Epithelial cell of proximal tubule (primary cell): ENCODE results near the gene RASSF4. TPM values are rescaled to one million over a fixed set of nuclear protein-coding genes. Genes with fewer than 3 reads are reported as not detected.

ENCODE experiments used
- DNase-seq: peaks from one replicate; pipeline ENCODE4 v3.0.0-alpha.2; 2011; ENCODE audit warnings: low read depth
- H3K4me3 ChIP-seq: 2 replicates; pipeline ENCODE4 v1.5.1; 2011; ENCODE audit warnings: low read depth, mild to moderate bottlenecking, low read length
- CTCF ChIP-seq: conservative IDR thresholded peaks from 2 replicates; pipeline ENCODE4 v1.5.1; 2012; ENCODE audit warnings: low read depth, mild to moderate bottlenecking, low read length
- total RNA-seq: library from RNA; depleted of rRNA; stranded (reverse); fragments of >200 nt; gene quantifications from 2 replicates; pipeline ENCODE4 v1.2.3, GENCODE V29; 2015

The RASSF4 gene
- total RNA-seq, 1 donor from 2014 or later = 23.1 TPM

- no peak for DNase-seq
- no peak for TF ChIP-seq CTCF
- no peak overlapping the region for H3K4me3 ChIP-seq
Measured at GRCh38 chr10:44914891-44915290, 44.7 kb upstream of the RASSF4 start.

DNA sequence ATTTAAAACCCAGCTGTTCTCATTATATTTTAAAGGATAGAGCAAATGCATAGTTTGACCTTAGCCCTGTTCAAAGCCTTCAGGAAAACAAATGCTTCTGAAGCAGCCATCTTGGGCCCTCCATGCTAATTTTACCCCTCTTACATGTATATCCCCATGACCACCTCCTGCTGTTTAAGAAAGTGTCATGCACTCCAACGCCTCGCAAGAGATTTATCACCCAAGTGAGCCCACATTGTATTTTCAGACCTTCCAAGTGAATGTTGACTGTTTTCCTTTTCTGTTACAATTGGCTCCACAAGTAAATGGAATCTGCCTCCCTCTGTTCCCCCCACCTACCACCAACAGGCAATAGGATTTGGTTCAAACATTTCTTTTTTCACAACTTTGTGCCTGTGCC, 43.2 kb upstream of the RASSF4 start:
- H3K4me3 ChIP-seq = no peak overlapping the region

GRCh38 chr10:44917848-44918247, 41.8 kb upstream of the RASSF4 start:
- no peak for DNase-seq
- no peak for TF ChIP-seq CTCF
- H3K4me3 ChIP-seq = no peak overlapping the region

More for the DNA sequence above, 43.2 kb upstream of the RASSF4 start:
- TF ChIP-seq CTCF = no peak
- no peak for DNase-seq

- TF ChIP-seq CTCF = no peak
- H3K4me3 ChIP-seq = no peak overlapping the region
- no peak for DNase-seq
Measured at GRCh38 chr10:44920252-44920651, 39.4 kb upstream of the RASSF4 start.

DNA sequence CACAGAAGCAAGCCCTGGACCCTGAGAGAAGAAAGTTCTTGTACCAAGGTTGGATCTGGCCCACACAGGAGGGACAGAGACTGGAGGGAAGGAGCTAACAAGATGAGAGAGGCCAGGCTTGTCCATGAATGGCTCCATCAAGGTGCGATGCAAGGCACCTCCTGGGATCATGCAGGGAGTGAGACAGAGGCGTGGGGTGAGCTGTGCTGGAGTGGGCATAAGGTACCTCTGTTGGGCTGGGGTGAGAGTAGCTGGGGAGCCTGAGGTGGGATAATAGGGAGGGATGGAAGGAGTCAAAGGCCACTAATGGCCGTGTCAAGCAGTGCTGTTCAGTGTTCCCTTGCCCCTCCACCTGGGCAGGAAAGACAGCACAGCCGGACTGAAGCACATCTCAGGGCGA, 38.5 kb upstream of the RASSF4 start:
- no peak overlapping the region for H3K4me3 ChIP-seq
- no peak for DNase-seq
- TF ChIP-seq CTCF = no peak

DNA sequence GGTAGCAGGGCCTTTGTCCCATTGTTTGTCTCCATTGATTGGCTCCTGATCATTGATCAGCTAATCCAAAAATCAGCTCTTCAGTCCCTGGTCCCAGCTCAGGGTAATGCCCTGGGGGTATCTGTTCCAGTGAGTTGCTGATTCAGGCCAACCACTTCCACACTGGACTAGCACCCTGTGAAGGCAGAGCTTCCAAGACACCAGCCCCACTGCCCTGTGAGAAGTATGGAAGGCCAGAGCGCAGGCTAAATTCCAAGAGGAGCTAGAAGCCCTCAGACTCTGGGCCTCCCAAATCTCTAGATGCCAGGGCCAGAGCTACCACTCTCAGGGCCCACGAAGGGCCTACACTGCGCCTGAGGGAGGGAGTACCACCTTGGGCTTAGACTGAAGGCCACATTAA, 38.1 kb upstream of the RASSF4 start:
- TF ChIP-seq CTCF = no peak
- DNase-seq = no peak
- H3K4me3 ChIP-seq = no peak overlapping the region

GRCh38 chr10:44922021-44922420, 37.6 kb upstream of the RASSF4 start:
- no peak overlapping the region for H3K4me3 ChIP-seq
- no peak for TF ChIP-seq CTCF
- no peak for DNase-seq
